HG02938 (cell line): Measurements from ENCODE around the gene ARHGEF17.
"Not testable (repeated sequence)": the region's sequence is repeated elsewhere in the genome, so short reads cannot be mapped to it uniquely, and the experiment has no call there.

Experiments
- ATAC-seq: cut with Tn5 transposase; IDR thresholded peaks from one replicate; pipeline ENCODE4 v1.9.1; 2021; ENCODE audit warnings: mild to moderate bottlenecking, moderate library complexity; ENCODE audit not compliant: unreplicated experiment

ARHGEF17 gene

DNA sequence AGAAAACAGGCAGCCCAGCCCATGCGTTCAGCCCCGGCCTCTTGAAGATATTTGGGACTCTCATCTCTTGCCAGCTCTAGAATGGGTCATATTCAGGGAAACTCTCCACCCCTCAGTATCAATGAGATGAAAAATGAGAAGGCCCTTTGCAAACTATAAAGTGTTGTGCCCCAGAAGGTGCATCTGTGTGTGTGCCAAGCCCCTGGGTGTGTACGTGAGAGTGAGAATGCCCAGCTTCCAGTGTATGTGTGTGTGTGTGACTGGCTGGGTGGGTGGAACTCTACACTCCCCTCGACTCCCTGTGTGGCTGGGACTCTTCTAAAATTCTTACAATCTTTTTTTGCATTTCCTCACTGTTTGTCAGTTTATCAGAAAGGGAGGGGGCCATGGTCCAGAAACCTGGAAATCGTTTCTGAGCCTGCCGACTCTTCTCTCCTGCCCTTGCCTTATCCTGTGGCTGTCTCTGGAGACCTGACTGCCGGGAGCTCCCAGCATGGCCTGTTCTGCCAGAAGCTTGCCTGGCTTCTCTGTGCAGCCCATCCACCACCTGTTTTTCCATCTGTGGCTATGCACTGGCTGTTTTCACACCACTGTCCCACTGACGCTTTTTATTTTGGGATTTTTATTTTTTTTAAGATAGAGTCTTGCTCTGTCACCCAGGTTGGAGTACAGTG, 34.7 kb upstream of the ARHGEF17 start:
- no peak for ATAC-seq

DNA sequence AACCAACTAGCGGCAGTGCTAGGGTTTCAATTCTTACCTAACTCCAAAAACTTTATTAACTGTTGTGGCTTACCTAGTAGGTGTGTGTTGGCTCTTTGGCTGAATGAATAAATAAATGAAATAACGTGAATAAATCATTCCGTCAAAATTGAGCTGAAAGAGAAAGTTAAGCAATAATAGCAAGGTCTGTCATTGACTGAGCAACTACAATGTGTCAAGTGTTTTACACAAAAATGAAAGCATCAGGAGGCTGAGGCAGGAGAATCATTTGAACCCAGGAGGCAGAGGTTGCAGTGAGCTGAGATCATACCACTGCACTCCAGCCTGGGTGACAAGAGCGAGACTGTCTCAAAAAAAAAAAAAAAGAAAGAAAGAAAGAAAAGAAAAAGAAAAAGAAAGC, 33.9 kb upstream of the ARHGEF17 start:
- ATAC-seq: not testable (repeated sequence)

DNA sequence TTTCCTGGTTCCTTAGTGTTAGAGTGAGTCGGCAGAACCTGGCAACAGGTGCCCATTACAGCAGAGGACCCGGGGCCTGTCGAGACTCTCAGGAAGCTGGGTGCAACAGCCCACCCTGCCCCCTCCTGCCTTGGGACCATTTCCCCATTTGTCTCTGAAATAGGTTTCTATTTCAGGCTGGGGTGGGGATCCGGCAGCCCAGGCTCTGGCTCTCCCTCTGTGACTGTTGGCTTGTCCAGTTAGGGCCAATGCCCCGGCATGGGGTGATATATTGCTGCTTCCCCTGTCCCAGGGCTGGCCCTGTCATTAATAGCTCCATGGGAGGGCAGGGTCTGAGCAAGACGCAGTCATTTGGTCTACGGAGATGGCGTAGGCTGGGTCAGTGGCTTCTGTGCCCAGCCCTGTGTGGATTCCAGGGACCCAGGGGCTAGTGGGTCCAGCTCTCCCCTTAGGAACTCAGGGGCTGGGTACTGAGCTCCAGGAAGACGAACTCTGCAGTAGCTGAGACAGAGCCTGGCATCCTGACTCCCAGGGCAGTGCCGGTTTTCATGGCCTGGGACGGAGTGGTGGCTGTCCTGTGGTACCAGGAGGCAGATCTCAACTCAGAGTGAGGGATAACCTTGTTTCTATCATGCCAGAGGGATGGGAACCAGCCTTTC, 33.2 kb upstream of the ARHGEF17 start:
- ATAC-seq: no peak

DNA sequence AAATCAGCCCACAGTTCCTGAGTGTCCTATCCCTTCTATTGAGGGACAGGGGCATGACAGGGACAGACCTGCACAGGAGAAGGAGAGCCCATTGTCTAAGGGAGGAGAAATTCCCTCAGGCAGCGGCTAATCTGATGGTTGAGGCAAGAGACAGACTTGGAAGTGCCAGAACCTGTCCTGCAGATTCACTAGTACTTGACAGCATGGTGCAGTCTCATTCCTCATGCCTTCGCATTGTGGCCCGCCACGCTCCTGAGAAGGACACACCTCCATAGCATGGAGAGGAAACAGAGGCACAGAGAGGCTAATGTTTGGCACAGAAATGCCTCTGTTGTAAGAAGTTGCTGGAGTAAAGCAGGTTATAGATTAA, 32.7 kb upstream of the ARHGEF17 start:
- ATAC-seq: no peak

DNA sequence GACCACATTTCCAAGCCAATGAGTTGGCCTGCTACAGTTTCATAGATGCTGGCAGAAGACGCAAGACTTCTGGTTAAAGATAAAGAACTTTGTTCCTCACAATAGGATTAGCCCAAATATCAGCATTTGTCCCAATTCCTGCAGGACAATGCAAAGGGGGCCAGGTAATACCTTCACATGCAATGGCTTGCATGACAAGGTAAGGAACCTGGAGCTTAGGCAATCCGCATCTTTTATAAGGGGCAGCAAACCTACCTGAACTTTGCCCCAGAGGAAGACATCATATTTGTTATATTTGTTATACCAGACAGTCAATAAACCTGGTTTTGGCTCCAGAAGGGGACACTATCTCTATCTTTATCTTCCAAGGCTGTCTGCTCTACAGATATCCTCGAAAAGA, 30.6 kb upstream of the ARHGEF17 start:
- ATAC-seq: no peak

DNA sequence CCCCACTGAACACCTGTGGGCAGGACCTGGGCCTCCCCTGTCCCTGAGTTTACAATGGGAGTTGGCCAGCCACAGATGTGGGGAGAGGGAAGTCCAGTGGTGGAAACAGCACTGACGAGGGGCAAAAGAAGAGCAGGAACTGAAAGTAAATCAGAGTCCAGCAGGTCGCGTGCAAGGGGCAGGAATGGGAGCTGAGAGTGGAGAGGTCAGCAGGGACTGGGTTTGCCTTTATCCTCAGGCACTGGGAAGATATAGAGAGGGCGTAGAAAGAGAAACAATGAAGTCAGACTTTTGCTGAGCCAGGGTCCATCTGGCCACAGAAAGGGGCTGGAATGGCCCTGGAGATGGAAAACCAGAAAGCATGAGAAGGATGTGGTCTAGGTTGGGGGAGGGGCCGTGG, 27.4 kb upstream of the ARHGEF17 start:
- ATAC-seq: no peak

DNA sequence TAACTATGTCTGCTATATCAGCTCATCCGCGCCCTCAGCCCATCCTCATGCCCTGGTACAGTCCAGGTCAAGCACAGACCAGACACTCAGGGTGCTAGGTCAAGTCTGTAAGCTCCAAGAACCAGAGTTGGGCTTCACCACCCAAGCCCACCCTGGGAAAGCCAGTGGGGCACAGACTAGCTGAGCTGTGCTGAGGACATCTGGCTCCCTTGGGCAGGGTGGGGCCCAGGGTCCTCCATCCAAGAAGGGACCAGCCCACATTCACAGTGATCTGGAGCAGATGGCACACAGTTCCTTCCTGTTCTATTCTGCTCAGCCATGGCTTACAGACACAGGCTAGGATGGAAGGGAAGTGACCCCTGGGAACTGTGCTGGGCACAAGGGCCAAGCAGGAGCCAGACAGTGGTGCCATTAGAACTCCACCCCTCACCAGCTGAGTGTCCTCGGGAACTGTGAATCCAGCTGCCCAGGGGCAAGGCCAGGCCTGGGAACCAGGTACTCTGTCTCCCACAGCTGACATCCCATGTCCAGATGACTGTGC, 26.8 kb upstream of the ARHGEF17 start:
- ATAC-seq: no peak

DNA sequence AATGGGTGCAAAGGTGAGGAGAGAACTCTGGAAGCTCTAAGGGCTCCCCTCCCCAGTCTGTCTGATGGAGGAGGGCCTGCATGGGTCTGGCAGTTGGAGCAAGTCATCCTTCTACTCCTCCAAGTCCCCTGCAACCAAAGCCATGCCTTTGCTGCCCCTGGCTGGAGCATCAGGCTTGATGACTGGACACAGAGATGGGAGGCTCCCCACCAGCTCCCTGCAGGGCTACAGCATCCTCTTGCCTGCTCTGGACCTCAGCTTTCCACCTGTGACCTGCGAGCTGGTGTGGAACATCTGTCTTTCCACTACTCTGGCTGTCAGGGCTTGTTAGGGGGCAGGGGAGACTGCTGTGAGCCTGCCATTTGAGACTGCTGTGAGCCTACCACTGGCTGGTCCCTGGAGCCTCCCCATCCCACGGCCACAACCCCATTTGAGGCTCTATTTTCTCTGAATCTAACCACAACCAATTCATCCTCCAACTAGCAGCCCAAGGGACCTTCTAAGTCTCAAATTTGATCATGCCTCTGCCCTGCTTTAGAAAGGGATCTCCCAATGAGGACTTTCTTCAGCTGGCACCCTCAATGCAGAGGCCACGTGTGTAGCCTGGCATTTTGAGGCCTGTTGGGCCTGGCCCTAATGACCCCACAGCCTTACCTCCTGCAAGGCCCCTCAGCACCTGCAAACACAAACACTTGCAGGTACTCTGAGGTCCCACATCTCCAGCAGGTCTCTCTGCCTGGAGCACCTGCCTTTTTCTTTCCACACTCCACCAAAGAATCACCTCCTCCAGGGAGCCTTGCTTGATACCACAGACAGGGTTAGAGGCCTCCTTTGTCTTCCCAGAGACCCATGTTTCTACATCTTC, 26.0 kb upstream of the ARHGEF17 start:
- no peak for ATAC-seq

DNA sequence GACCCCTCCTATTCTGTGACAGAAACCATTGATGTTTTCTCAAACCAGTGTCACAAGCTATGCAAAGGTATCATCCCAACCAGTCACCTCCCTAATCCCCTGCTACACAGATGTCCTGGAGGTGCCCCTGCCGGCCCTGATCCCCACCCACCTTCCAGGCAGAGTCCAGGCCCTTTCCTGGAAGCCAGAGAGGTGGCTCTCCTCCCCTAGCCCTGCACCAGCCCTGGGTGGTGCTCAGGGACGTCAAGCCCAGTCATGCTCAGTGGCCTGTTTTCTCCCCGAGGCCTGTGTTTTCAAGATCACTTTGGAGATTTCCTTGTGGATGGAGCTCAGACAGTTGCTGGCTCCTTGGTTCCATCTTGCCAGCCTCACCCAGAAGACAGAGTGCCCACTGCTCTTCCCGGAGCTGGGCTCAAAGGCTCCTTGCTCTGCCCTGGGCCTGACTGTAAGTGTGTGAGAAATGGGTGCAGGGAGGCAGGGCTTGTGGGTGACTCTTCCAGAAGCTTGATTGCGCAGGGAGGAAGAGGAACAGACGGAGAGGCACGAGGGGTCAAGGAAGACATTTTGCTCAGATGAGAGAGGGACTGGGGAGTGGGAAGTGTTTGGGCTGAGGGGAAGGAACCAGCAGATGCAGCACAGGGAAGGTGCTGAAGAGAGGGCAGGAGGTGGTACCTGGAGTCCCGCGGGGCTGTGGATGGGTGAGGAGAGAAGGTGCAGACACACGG, 24.6 kb upstream of the ARHGEF17 start:
- ATAC-seq: no peak

DNA sequence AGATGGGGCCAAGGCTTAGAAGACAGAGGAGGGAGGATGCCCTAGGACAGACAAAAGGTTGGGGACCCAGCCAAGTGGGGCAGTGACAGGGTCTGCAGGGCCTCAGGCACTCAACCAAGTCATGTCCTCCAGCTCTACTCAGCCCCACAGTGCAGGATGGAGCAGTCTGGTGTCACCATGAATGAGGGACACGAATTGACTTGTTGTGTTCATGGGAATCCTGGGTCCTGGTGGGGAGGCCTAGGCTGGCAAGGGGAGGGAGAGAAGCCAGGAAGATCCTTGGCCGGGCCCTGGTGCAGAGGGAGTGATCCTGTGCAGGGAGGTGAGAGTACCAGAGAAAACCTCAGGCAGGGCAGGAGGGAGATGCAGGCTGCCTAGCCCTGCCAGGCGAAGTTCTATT, 24.0 kb upstream of the ARHGEF17 start:
- no peak for ATAC-seq

DNA sequence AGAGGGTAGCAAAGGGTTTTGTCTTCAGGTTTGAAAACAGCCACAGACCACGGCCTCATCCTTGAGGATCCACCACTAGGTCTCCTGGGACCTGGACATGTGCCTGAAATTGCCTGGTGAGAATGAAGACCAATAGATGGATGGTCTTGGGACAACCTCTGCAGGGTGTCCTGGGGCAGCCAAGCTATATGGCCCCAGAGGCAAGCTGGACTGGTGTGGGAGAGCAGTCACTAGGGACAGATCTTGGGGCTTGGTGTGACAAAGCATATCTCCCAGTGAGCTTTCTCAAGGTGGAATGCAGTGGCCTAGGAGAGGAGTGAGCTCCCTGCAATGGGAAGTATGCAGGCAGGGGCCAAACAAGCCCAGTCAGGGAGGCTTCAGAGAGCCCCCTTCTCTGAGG, 22.4 kb upstream of the ARHGEF17 start:
- no peak for ATAC-seq

DNA sequence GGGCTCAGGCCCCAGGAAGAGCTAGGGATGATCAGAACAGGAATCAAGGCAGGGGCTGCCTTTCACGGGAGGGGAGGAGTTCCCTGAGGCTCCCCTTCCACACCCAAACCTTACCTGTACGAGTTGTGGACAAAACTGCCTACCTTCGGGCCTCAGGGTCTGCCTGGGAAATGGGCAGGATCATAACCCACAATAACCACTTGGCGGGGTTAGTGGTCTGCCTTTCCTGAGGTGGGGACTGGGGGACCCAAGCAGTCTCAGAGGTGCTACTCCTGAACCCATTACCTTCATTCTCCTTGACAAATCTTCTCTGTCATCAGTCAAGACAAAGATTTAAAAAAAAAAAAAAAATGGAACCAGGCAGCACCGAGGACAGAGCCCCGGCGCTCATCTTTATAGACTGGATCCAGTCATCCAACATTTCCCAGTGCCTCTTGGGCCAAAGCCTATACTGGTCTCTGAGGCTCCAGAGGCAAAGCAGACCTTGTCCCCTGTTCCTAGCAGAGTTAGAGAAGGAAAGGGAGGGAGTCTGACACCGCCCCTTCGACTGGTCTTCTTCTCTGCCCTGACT, 21.8 kb upstream of the ARHGEF17 start:
- ATAC-seq: no peak

DNA sequence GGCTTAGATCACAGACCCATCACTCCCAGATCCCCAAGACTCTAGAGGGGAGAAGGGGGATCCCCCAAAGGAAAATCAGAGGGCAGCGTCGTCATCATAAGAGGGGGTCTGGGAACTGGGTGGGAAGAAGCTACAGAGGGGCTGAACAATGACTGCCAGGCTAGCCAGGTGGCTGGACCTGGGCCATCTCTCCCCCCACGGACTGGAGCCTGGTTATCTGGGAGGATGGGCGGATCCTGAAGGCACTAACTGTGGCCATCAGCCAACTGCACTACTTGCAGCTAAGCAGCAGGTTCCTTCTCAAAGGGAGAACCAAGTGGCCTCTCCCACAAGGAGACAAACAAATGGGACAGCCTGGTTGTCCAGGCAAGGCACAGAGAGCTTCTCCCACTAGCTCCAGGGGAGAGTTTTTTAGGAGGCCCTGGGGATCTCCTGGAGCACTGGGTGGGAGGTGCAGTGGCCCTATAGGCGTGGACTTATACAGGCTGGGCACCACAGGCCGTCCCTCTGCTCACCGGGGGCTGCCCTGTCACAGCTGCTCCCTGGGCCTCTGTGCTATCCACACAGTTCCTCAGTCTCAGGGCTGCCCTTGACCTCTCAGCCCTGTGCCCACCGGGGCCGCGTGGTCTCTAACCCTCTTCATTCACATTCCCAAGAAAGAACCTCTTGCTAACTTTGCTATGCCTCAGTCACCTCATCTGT, 20.5 kb upstream of the ARHGEF17 start:
- ATAC-seq: no peak

DNA sequence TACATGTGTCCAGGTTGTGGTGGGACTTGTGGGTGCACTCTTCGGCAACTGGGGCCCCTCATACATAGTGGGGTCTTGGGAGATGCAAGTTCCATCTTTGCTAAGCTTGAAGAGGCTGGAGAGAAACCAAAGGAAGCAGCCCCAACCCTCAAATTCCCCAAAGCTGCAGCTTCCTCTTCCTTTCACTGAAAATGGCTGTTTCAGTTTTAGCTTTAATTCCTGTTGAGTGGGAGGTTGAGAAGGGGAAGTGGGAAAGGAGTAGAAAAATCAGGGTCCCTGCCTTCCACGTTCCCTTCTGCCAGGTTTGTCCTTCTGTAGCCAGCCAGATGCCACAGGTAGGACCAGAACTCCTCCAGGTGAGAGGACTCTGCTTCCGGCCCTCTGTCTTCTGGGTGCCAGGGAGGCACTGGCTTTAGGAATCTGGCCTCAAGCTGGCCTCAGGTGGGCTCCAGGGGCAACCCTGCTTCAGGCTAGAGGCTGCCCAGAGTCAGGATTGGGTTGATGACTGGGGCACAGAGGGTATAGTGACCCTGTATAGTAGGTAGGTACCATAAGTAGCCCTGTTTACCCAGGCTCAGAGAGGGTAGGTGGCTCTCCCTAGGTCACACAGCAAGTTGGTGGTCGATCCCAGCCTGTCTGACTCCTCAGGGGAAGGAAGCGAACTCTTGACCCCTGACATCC, 19.7 kb upstream of the ARHGEF17 start:
- ATAC-seq: no peak

DNA sequence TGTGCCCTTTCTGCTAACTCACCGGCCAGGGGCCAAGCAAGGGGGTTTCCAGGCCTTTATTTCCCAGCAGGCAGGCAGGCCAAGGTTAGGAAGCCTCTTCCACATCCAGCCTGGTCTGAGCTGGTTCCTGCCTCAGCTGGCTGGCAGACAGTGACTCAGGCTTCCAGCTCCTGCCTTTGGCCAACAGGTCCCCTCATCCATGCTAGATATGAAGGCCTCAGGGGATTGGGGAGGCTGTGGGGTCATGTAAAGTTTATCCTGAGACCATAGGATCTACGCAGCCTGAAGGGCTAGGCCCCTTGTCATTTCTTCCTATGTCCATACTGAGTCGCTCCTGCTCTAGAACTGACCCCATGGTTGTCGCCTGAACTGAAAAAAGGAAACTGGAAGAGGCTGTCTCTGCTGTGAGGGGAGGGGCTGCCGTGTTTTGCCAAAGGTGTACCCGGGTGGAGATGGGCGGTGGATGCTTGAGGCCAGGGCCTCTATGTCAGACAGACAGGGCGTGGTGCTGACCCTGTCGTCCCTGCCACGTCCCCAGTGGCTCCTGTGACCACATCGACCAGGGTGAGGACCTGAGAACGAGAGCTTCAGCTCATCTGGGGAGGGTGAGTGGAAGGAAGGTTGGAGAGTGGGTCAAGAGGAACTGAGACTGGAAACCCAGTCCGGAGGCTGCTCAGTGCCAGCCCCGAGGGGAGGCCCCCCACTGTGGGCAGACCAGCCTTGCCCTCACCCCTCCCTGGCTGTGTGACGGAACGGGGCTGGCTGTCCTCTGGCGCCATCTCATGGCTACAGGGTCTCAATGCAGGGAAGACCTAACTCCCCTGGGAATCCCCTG, 19.0 kb upstream of the ARHGEF17 start:
- peak; percentile 61 for ATAC-seq

DNA sequence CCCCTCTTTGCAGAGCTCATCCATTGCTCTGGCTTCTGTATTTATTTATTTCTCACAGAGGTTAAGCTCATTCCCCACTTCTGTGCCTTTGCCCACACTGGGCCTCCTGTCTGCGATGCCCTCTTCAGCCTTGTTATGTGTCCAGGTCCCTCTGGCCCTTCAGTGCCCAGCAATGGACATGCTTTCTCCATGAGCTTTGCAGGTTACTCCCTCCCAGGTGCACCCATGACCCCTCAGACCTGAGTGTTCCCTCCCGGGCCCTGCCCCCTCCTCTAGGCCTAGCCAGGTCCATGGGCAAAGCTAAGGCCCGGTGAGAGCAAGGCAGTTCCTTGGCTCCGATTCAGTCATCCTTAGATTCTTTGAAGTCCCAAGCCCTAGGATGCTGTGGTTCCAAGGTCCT, 17.5 kb upstream of the ARHGEF17 start:
- ATAC-seq: no peak

DNA sequence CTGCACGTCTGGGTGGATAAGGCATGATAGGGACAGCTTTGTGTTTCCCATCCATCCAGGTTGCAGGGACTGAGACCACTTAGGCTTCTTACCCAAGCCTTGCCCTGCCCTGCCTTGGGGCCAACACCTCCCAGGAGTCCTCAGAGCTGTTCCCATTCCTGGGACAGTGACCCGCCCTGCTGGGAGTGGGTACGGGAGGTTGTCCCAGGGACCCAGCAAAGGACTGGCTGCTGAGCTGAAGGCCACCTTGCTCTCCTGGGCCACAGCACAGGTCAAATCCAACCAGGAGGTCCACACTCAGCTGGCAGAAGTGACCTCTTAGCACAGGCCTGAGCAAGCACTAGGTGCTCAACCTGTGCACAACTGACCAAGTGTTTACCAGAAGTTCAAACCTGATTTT, 16.9 kb upstream of the ARHGEF17 start:
- ATAC-seq: no peak

DNA sequence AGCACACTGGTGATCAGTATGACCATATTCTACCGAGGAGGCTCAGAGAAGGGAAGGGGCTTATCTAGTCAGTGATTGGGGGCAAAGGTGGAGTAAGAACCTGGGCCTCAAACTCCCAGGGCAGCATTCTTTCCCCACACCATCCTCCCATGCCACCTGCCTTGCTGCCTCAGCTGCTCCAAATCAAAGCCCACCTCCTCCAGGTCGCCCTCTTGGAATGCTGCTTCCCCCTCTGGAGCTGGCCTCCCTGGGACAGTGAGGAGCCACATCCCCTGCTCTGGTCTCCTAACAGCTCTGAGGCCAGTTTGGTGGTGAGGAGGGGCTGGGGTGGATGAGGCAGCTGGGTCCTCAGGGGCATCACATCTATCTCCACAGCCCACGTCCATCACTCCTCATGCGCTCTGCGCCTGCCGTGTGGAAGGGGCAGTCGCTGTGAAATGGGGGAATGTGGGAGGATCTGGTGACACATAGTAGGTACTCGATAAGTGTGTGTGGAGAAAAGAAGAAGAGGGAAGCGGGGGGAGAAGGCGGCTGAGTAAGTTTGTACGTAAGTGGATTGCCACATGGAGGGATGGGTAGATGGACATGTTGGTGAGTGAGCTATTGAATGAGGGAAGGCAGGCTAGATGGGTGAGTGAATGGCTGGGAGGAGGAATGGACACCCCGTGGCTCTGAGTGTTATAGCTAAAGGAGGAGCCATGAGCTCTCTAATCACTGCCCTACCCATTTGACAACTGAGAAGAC, 16.1 kb upstream of the ARHGEF17 start:
- ATAC-seq: no peak
